ENCODE results near the gene DENND6B. TPM values are rescaled to one million over a fixed set of nuclear protein-coding genes. Genes with fewer than 3 reads are reported as not detected.

Gene DENND6B
- total and polyA plus RNA-seq, 7 donors, result 0.46 to 1.6 (median 0.81) TPM

DNA sequence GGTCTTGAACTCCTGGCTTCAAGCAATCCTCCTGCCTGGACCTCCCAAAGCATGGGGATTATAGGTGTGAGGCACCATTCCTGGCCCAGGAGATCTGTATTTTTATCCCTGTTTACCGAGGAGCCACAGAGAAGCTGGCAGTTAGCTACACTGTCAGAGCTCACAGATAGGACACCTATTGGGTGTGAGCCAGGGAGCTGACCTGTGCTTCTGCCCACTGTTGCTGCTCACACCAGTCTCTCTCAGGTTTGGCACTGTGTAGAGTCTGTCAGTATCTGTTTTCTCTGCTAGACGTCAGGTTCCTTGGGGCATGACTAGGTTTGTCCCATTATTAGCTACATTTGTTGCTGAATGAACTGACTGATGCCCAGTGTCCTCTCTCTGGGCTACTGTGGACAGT is 33.8 kb upstream of the DENND6B start:
- no peaks in the 10 kb centered on the region for H3K4me1 ChIP-seq
- peak overlapping the region; percentile 1 for H3K27ac ChIP-seq
- peaks cover 3 to 25% of the 10 kb centered on the region in 2 donors for H3K36me3 ChIP-seq (ENCODE audit: insufficient read depth in 1 of 2, low read depth in 1 of 2)
- no peaks in the 10 kb centered on the region for H3K27me3 ChIP-seq (ENCODE audit: insufficient read depth in 3 of 3, low read length in 2 of 3)
- H3K9me3 ChIP-seq, result no peaks in the 10 kb centered on the region
- ATAC-seq (peak; percentile 58 to 75 (median 66)), DNase-seq (no peak)
- 28 to 50% (median 30%) methylated on average over 2 of the region's 2 CpGs for WGBS, 3 donors
- intact Hi-C loops (cut with DNase I), result loop anchor here in 1 of 2 donors (5.0 kb wide), 1 partner anchor 137 kb away; no protein-coding TSS in a partner anchor
- TF ChIP-seq, protein P1, sequence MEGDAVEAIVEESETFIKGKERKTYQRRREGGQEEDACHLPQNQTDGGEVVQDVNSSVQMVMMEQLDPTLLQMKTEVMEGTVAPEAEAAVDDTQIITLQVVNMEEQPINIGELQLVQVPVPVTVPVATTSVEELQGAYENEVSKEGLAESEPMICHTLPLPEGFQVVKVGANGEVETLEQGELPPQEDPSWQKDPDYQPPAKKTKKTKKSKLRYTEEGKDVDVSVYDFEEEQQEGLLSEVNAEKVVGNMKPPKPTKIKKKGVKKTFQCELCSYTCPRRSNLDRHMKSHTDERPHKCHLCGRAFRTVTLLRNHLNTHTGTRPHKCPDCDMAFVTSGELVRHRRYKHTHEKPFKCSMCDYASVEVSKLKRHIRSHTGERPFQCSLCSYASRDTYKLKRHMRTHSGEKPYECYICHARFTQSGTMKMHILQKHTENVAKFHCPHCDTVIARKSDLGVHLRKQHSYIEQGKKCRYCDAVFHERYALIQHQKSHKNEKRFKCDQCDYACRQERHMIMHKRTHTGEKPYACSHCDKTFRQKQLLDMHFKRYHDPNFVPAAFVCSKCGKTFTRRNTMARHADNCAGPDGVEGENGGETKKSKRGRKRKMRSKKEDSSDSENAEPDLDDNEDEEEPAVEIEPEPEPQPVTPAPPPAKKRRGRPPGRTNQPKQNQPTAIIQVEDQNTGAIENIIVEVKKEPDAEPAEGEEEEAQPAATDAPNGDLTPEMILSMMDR (IDR thresholded peaks at IDR 0.05), result no peak
- H3K4me3 ChIP-seq, result no peak overlapping the region

DNA sequence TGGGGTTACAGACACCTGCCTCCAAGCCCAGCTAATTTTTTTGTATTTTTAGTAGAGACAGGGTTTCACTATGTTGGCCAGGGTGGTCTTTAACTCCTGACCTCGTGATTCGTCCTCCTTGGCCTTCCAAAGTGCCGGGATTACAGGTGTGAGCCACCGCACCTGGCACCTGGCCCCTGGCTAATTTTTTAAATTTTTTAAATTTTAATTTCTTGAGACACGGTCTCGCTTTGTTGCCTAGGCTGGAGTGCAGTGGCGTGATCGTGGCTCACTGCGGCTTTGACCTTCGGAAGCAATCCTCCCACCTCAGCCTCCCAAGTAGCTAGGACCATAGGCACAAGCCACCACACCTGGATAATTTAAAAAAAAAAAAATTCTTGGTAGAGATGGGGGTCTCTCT is 30.9 kb upstream of the DENND6B start:
- H3K36me3 ChIP-seq (ENCODE audit: insufficient read depth in 1 of 2, low read depth in 1 of 2), result peaks cover 6 to 26% of the 10 kb centered on the region in 2 donors
- H3K9me3 ChIP-seq, result no peaks in the 10 kb centered on the region
- DNase-seq (no peak), ATAC-seq (no peak)
- H3K27ac ChIP-seq, result no peak overlapping the region
- no peaks in the 10 kb centered on the region for H3K27me3 ChIP-seq (ENCODE audit: insufficient read depth in 3 of 3, low read length in 2 of 3)
- TF ChIP-seq, protein P1 (IDR thresholded peaks at IDR 0.05), result no peak
- no peaks in the 10 kb centered on the region for H3K4me1 ChIP-seq
- no peak overlapping the region for H3K4me3 ChIP-seq
- intact Hi-C loops (cut with DNase I), result no loop called here
- 84 to 95% (median 88%) methylated on average over 10 of the region's 10 CpGs for WGBS, 3 donors

DNA sequence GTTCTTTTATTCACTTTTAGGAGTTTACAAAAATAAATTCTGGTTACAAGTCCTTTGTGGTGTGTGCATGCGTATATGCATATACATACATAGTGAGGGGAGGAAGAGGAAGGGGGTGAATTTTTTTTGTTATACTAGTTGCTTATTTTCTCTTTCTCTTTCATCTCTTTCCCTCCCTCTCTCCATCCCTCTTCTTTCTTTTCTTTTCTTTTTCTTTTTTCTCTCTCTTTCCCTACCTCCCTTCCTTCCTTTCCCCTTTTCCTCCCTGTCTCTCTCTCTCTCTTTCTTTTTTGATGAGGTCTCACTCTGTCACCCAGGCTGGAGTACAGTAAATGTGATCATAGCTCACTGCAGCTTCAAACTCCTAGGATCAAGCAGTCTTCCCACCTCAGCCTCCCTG is 30.4 kb upstream of the DENND6B start:
- intact Hi-C loops (cut with DNase I), result no loop called here
- Histone ChIP-seq H3K4me3 (no peak overlapping the region), H3K27me3 (ENCODE audit: insufficient read depth in 3 of 3, low read length in 2 of 3) (no peaks in the 10 kb centered on the region), H3K27ac (no peak overlapping the region), H3K4me1 (no peaks in the 10 kb centered on the region), H3K36me3 (ENCODE audit: insufficient read depth in 1 of 2, low read depth in 1 of 2) (peaks cover 6 to 31% of the 10 kb centered on the region in 2 donors), H3K9me3 (no peaks in the 10 kb centered on the region)
- ATAC-seq, result no peak
- DNase-seq, result no peak
- WGBS, 3 donors, result 86 to 90% (median 86%) methylated on average over 1 of the region's 1 CpG
- TF ChIP-seq, protein P1 (IDR thresholded peaks at IDR 0.05), result no peak

DNA sequence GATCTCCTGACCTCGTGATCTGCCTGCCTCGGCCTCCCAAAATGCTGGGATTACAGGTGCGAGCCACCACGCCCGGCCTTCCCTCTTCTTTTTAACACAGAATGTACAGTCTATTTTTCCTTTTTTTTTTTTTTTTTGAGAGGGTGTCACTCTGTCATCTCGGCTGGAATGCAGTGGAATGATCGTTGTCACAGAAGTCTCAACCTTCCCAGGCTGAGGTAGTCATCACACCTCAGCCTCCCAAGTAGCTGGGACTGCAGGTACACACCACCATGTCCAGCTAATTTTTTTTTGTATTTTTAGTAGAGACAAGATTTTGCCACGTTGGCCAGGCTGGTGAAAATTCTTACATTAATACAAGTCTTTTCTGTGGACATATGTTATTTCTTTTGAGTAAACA is 29.4 kb upstream of the DENND6B start:
- H3K36me3 ChIP-seq (ENCODE audit: insufficient read depth in 1 of 2, low read depth in 1 of 2), result peaks cover 6 to 34% of the 10 kb centered on the region in 2 donors
- no peaks in the 10 kb centered on the region for H3K9me3 ChIP-seq
- no peak overlapping the region for H3K27ac ChIP-seq
- TF ChIP-seq, protein P1 (IDR thresholded peaks at IDR 0.05), result no peak
- ATAC-seq (no peak), DNase-seq (no peak)
- intact Hi-C loops (cut with DNase I), result no loop called here
- no peak overlapping the region for H3K4me3 ChIP-seq
- H3K4me1 ChIP-seq, result no peaks in the 10 kb centered on the region
- 92 to 94% (median 93%) methylated on average over 8 of the region's 8 CpGs for WGBS, 3 donors
- no peaks in the 10 kb centered on the region for H3K27me3 ChIP-seq (ENCODE audit: insufficient read depth in 3 of 3, low read length in 2 of 3)

DNA sequence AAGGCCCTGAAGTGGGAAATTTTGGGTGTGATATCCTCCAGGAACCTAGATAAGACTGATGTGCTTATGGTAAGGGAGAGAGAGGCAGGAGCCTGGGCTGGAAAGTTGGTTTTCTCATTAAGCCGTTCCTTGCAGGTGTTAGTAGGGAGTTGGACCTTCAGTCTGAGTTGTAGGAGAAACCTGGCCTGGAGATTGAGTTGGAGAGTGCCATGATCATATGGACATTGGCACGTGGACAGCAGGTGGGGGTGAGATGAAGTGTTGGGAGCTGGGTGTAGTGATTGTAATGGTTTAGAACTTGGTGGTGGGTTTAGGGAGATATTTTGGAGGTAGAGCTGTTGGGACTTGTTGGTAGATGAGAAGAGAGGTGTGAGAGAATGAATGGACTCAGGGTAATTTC is 21.2 kb upstream of the DENND6B start:
- ATAC-seq (no peak), DNase-seq (no peak)
- TF ChIP-seq, protein P1 (IDR thresholded peaks at IDR 0.05), result no peak
- Histone ChIP-seq H3K9me3 (no peaks in the 10 kb centered on the region), H3K4me3 (no peak overlapping the region), H3K27me3 (ENCODE audit: insufficient read depth in 3 of 3, low read length in 2 of 3) (no peaks in the 10 kb centered on the region), H3K27ac (no peak overlapping the region), H3K36me3 (ENCODE audit: insufficient read depth in 1 of 2, low read depth in 1 of 2) (peaks cover 3 to 16% of the 10 kb centered on the region in 2 donors), H3K4me1 (no peaks in the 10 kb centered on the region)
- intact Hi-C loops (cut with DNase I), result no loop called here
- 61 to 70% (median 68%) methylated on average over 2 of the region's 2 CpGs for WGBS, 3 donors
